Right kidney (tissue), 1 donor: Measurements from ENCODE around the gene BCHE.
"Not testable (repeated sequence)": the region's sequence is repeated elsewhere in the genome, so short reads cannot be mapped to it uniquely, and the experiment has no call there.

Source experiments
- DNase-seq: peaks from one replicate; pipeline ENCODE4 v3.0.0-alpha.2; 2016

The BCHE gene

DNA sequence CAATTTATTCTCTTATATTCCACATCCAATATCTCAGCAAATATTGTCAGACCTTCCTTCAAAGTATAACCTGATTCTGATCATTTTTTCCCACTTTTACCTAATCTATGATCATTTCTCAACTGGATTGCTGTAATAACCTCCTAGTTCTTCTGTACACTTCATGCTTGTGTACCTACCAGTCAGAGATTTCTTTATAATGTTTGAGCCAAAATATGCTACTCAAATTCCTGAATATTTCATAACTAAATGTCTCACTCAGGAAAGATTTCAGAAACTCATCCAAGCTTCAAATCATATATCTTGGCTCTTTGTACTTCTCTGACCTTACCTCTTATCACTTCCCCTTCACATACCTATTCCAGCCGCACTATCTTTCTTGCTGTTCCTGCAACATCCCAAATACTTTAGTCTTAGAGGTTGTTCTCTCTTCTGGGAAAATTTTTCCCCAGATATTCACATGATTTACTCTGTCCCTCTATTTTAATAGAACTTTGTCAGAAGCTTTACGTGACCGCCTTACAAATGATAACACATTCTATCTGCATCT is 20.0 kb downstream of the BCHE start:
- no peak for DNase-seq

DNA sequence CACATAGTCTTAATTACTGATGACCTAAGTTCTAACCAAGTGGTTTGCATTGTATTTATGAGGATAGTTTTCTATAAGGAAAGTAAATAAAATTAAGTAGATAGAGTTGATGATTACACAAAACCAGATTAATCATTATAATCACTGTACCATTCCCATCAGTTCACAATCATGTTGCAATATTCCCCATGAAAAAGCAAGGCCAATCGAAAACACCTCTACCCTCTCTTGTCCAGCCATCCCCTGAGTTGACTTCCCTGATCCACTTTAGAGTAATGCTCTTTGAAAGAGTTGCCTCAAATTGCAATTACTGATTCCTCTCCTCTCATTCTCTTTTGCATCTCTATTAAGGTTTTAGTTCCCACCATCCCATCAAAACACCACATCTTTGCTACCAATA is 21.0 kb downstream of the BCHE start:
- DNase-seq, result no peak

GRCh38 chr3:165815682-165816081 is 21.5 kb downstream of the BCHE start:
- no peak for DNase-seq

DNA sequence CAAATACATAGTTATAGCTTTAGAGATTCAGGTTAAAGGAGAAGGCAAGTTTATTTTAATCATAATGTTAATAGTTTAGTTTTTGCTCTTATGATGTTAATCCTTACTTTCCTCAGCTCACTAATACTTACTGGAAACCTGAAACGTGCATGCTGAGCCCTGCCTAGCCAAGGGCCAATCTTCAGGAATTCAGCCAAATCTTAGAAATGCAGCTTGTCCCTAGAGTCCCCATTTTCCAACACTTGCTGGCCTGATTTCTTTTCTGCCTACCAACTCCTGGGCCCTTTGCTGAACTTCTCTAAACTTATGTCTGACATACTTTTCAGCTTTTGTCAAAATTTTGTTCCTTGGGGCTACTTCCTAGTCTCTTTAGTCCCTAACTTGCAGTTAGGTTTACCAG is 22.8 kb downstream of the BCHE start:
- no peak for DNase-seq

DNA sequence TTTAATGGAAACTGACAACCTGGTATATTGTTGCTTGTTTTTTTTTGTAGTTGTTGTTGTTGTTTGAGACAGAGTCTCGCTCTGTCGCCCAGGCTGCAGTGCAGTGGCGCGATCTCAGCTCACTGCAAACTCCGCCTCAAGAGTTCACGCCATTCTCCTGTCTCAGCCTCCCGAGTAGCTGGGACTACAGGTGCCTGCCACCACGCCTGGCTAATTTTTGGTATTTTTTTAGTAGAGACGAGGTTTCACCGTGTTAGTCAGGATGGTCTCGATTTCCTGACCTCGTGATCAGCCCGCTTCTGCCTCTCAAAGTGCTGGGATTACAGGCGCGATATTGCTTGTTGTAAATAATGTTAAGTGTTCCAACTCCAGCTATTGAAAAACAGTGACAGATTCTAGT is 29.3 kb downstream of the BCHE start:
- not testable (repeated sequence) for DNase-seq

DNA sequence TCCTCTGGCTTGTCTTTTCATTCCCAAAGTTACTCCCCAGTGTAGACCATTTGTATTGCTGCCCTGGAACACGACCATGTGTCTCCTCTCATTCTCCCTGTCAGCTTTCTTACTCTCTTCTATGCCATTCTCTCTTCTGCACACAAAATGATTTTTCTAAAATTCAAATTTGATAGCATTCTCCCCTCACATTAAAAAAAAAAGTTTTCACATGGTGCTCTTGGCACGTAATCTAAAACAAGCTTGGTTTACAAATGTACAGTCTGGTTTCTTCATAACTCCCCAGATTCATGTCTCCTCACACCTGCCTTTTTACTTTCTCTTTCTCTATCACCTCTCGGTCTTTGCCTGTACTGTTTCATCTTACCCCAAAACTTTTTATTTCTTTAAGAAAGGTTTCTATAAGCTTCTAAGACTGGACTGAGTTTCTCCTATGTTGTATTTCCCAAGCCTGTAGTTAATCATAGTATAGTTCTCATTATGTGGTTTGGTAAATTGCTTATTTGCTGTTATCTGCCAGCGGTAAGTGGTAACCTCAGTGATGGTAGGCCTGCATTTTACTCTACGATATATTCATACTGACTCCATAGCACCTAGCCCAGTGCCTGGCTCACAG is 31.2 kb downstream of the BCHE start:
- no peak for DNase-seq

DNA sequence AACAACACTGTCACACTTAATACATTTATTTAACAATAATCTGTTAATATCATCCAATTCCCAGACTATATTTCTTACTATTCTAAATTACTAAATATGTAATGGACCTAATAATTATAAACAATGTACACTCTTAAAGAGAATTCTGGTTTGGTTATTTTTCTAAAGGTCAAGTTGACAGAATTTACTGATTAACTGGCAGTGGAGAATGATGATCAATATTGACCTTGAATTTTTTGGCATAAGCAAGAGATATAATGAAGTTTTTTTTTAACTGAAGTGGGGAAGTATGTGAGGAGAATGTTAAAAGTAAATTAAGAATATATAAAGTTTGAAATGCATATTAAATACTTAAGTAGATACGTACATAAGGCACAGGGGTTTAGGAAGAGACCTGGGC is 33.8 kb downstream of the BCHE start:
- DNase-seq, result no peak

DNA sequence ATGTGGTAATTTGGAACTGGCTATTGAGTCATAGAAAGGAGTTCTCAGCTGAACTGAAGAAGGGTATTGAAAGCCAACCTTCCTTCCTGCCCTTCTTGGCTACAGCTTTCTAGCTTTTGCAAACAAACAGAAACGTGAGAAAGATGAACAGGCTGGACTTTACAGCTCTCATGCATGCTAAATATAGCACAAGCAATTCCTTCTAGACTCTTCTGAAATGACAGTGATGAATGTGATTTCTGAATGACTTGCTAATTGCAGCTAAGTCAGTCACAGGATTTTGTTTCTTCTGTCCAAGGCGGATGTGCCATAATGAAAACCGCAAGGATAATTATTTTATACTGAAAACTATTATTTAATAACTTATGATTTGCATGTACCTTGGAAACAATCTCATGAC is 36.3 kb downstream of the BCHE start:
- DNase-seq, result no peak

GRCh38 chr3:165799026-165799425 is 38.2 kb downstream of the BCHE start:
- DNase-seq, result no peak

DNA sequence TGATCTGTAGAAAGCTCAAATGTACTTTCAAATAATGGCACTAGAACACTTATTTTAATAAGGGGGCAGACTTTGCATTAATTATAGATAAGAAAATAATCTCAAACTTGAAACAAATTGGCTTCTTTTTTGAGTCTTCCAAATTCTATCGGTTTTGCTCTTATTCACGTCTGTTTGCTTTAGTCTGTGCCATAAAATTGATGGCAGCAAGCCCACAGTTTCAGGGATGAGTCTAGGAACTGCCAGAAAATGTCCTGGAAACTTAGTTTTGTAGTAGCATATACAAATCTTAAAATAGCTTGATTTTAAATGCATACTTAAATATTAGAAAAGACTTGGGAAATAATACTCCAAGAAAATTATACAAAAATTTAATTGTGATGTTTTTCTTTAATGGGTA is 39.7 kb downstream of the BCHE start:
- no peak for DNase-seq

- no peak for DNase-seq
Observed at GRCh38 chr3:165796701-165797100, 40.5 kb downstream of the BCHE start.

- DNase-seq, result no peak
Observed at GRCh38 chr3:165788531-165788930, 48.7 kb downstream of the BCHE start.

- DNase-seq, result no peak
Observed at GRCh38 chr3:165786013-165786412, 51.2 kb downstream of the BCHE start.

DNA sequence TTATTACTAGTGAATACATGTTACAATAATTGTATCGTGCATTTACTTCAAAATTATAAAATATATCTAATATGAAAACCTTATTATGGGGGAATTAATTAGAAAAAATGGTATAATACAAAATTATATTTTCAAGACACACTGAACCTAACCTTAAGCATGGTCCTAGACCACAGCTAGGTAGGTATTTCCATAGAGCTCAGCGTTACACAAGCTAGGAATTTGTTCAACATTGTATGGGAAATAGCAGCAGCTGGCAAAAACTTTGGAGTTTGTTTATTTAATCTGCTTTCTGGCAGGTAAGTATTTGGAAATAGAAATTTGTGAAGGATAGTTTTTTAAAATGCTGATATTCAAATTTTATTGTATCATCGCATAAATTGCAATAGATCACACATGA is 52.9 kb downstream of the BCHE start:
- no peak for DNase-seq

DNA sequence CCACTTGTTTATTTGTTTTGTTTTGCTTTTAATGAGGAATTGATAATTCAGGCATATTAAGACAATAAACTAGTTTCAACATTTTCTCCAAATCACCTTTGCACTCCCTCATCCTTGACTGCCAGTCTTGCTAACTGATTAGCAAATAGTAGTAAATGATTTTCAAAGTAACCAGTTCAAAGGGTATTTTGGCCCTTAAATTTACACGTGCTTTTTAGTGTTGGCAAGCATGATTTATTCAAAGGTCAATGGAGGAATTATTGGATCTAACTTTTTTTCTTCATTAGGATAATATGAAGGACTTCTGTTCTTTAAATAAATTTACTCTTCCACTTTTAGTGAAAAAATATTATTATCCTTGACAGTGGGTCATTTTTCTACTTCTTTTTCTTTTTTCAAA is 53.8 kb downstream of the BCHE start:
- no peak for DNase-seq

GRCh38 chr3:165778891-165779290 is 58.3 kb downstream of the BCHE start:
- no peak for DNase-seq

- DNase-seq, result no peak
Observed at GRCh38 chr3:165778456-165778855, 58.8 kb downstream of the BCHE start.

GRCh38 chr3:165775824-165776223 is 61.4 kb downstream of the BCHE start:
- DNase-seq, result no peak

- no peak for DNase-seq
Observed at GRCh38 chr3:165770781-165771180, 66.4 kb downstream of the BCHE start.

DNA sequence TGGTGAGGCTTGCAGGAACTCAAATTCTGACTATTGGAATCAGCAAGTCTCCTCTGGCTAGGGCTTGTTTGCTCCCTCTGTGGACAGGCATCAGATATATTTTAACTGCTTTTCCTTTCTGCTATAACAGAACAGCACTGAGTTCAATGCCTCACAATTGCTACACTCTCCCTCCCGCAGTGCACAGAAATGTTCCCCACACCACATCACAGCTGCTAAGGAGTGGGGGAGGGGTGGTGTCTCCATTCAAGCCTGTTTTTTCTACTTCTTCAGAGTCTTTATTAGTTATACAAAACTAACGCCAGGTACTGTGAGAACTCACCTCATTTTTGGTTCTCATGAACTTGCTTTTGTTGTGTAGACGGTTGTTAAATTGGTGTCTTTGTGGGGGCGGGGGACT is 68.5 kb downstream of the BCHE start:
- no peak for DNase-seq

DNA sequence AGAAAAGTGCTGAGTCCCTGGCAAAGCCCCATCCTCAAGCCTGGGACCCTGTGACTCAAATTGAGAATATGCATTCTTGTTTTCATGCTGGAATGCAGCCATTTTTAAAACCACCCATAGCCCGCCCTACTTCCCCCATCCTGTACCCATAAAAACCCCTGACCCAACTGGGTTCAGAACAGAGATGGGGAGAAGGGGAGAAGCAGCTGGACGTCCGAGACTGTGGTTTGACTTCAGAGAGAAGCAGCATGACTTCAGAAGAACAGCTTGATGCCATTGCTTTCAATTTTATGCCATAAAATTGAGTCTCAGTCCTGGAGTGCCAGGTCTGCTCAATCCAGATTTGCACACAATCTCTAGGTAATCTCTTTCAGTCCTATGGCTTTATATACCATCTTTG is 78.2 kb downstream of the BCHE start:
- no peak for DNase-seq

DNA sequence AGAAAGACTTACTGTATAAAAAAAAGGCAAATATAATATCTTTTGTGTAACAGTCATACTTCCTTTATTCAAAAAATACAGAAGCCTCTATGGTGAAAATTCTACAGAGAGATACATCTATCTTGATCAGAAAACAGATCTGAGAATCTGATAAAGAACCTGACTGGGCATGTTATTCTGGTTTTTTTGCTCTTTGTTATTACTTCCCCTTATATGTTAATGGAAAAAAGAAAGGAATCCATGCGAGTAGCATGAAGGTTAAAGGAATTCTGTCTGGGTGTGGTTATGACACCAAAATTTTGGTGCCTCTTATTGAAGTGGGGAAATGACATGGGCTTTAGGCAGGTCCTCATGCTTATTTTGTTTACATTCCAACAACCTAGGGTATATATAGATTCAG is 81.7 kb downstream of the BCHE start:
- DNase-seq, result no peak

- DNase-seq, result no peak
Observed at GRCh38 chr3:165754219-165755007, 82.8 kb downstream of the BCHE start.

DNA sequence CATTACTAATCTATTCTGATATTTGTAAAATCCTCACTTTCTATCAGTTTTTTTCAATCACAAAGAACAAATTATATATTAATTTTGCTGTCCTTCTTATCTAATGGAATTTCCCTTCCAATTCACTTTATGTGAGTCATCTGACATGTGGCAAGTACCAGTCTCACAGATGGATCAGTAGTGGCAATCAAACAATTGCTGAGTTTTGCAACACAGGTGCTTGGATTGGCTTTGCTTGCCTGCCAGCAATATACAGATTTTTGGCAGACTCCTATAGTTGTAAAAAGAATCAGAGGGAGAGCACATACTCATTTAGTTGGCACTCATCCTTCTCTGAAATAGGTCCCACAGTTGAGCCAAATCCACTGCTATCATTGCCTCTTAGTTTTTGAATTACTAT is 83.7 kb downstream of the BCHE start:
- no peak for DNase-seq
